ENCODE results near the gene GTF3A. TPM values are rescaled to one million over a fixed set of nuclear protein-coding genes. Genes with fewer than 3 reads are reported as not detected.

GTF3A gene
- total RNA-seq, 4 donors from 2014 or later = 50.2 to 145 (median 120) TPM

DNA sequence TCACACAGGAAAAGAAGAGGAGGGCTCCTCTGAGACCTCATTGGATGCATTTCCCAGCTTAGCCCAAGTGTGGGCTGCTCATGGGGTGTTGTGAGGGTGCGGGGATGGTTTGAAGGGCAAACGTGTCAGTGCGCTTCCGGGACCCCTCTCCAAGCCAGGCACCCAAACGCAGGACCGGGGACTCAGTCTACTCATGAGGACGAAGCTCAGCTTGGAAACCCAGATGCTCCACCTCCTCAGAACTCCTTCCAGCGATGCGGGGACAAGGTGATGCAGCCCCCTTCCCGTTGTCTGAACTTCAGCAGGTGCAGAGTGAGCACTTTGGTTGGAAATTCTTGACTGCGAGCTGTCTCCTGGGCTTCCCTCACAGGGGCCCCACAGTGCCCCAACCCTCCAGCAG lies 59.0 kb downstream of the GTF3A start:
- Histone ChIP-seq H3K4me1 (no peaks in the 10 kb centered on the region), H3K27me3 (no peaks in the 10 kb centered on the region), H3K4me3 (replicated peaks in 1 of 3) (no peak overlapping the region), H3K9me3 (no peaks in the 10 kb centered on the region), H3K27ac (no peak overlapping the region), H3K36me3 (no peaks in the 10 kb centered on the region)
- no peak for DNase-seq
- intact Hi-C loops (cut with DNase I) = loop anchor here (5.0 kb wide), 1 partner anchor 344 kb away; no protein-coding TSS in a partner anchor
- no peak for TF ChIP-seq POLR2A (IDR thresholded peaks at IDR 0.05)
- TF ChIP-seq, protein P1, sequence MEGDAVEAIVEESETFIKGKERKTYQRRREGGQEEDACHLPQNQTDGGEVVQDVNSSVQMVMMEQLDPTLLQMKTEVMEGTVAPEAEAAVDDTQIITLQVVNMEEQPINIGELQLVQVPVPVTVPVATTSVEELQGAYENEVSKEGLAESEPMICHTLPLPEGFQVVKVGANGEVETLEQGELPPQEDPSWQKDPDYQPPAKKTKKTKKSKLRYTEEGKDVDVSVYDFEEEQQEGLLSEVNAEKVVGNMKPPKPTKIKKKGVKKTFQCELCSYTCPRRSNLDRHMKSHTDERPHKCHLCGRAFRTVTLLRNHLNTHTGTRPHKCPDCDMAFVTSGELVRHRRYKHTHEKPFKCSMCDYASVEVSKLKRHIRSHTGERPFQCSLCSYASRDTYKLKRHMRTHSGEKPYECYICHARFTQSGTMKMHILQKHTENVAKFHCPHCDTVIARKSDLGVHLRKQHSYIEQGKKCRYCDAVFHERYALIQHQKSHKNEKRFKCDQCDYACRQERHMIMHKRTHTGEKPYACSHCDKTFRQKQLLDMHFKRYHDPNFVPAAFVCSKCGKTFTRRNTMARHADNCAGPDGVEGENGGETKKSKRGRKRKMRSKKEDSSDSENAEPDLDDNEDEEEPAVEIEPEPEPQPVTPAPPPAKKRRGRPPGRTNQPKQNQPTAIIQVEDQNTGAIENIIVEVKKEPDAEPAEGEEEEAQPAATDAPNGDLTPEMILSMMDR (IDR thresholded peaks at IDR 0.05) = no peak
- 82 to 95% methylated on average over 7 to 11 of the region's 11 CpGs for WGBS, 2 donors

Small RNA genes within 50 kb of the gene (small RNA-seq; reads per million reads assigned to genes)
- gene RNY1P1 = not detected

Other genes with a start within 250 kb of the GTF3A start
- gene RPL21, start 173.1 kb upstream of the GTF3A start, total RNA-seq = 1,000 to 10,000 TPM in 1 of 4 donors, 100 to 1,000 TPM in 3; 553 to 1,479 (median 807) TPM
- 10 to 100 TPM; 10.7 to 29.7 (median 12.9) TPM for gene RASL11A, start 153.8 kb upstream of the GTF3A start, total RNA-seq
- gene MTIF3, start 25.9 kb downstream of the GTF3A start, total RNA-seq = 10 to 100 TPM; 36.4 to 68.2 (median 54.8) TPM
- gene LNX2, start 195.9 kb downstream of the GTF3A start, total RNA-seq = 10 to 100 TPM; 17.3 to 19.9 (median 17.8) TPM
- gene POLR1D, start 197.3 kb downstream of the GTF3A start, total RNA-seq = 100 to 1,000 TPM in 2 of 4 donors, 10 to 100 TPM in 2; 64.1 to 111 (median 87.0) TPM